ENCODE results near the gene INPP5D.

DNA sequence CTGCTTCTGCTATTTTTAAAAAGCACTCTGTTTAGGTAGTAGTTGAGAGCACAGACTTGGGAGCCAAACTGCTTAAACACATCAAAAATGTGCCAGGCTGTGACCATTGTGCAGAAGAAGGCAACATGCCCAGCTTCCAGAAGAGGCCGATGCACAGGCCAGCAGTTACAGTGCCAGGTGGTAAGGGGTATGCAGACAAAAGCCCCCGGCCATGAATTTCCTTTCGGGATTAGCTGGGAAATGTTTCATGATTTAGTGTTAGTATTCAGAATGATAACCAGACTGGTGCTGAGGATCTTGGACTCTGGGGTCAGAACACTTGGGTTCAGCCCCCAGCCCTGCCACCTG lies 151.4 kb downstream of the INPP5D start:
- TF ChIP-seq, protein P1, sequence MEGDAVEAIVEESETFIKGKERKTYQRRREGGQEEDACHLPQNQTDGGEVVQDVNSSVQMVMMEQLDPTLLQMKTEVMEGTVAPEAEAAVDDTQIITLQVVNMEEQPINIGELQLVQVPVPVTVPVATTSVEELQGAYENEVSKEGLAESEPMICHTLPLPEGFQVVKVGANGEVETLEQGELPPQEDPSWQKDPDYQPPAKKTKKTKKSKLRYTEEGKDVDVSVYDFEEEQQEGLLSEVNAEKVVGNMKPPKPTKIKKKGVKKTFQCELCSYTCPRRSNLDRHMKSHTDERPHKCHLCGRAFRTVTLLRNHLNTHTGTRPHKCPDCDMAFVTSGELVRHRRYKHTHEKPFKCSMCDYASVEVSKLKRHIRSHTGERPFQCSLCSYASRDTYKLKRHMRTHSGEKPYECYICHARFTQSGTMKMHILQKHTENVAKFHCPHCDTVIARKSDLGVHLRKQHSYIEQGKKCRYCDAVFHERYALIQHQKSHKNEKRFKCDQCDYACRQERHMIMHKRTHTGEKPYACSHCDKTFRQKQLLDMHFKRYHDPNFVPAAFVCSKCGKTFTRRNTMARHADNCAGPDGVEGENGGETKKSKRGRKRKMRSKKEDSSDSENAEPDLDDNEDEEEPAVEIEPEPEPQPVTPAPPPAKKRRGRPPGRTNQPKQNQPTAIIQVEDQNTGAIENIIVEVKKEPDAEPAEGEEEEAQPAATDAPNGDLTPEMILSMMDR (IDR thresholded peaks at IDR 0.05; ENCODE audit: insufficient read depth, low read length, poor library complexity, severe bottlenecking): no peak
- no peak for TF ChIP-seq EZH2phosphoT487 (conservative IDR thresholded peaks at IDR 0.05; ENCODE audit: low read length)

Measured in SU-DHL-6 (cell line).